ENCODE measurements around the gene BAG2. TPM values are rescaled to one million over a fixed set of nuclear protein-coding genes. Genes with fewer than 3 reads are reported as not detected.

The BAG2 gene
- total and polyA plus RNA-seq, 9 donors, result 9.4 to 18.2 (median 13.4) TPM

DNA sequence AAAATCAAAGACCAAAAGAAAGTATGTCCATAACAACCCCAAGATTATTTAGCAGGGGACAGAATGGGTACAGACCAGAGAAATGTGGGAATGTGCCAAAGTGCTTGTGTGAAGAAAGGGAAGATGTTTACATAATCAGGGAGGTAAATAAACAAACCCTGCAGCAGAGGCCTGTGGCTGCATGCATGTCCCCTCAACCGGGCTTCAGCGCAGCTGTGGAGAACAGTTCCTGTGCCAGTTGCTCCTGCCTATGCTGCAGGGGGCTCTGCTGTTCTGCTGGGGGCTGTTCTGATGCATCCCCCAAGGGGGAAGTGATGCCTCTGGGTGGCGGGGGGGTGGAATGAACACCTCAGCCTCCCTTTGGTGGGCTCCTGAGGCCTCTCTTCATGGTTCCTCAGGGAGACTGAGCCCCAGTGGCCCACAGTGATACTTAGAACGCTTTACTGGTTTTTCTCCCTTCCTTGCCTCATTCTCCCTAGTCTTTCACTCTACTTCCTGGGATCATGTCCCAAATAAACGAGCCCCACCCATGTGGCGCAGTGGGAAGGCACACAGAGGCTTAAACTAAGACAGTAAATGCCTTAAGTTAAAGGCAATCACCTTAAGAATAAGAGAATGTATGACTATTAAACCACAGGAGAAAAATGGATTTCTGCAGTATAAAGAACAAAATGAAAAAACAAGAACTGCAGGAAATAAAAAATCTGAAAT, 27.0 kb downstream of the BAG2 start:
- 77 to 78% (median 77%) methylated on average over 6 of the region's 6 CpGs for WGBS, 3 donors
- no peaks in the 10 kb centered on the region for H3K9me3 ChIP-seq
- H3K4me1 ChIP-seq (ENCODE audit: insufficient read depth), result peaks cover 1% of the 10 kb centered on the region
- H3K27me3 ChIP-seq, result no peaks in the 10 kb centered on the region
- H3K27ac ChIP-seq, result no peak overlapping the region
- no peak for DNase-seq
- H3K4me3 ChIP-seq, result no peak overlapping the region
- TF ChIP-seq EP300 (IDR thresholded peaks at IDR 0.05) (no peak), POLR2A (IDR thresholded peaks at IDR 0.05) (no peak)
- TF ChIP-seq, protein P1, sequence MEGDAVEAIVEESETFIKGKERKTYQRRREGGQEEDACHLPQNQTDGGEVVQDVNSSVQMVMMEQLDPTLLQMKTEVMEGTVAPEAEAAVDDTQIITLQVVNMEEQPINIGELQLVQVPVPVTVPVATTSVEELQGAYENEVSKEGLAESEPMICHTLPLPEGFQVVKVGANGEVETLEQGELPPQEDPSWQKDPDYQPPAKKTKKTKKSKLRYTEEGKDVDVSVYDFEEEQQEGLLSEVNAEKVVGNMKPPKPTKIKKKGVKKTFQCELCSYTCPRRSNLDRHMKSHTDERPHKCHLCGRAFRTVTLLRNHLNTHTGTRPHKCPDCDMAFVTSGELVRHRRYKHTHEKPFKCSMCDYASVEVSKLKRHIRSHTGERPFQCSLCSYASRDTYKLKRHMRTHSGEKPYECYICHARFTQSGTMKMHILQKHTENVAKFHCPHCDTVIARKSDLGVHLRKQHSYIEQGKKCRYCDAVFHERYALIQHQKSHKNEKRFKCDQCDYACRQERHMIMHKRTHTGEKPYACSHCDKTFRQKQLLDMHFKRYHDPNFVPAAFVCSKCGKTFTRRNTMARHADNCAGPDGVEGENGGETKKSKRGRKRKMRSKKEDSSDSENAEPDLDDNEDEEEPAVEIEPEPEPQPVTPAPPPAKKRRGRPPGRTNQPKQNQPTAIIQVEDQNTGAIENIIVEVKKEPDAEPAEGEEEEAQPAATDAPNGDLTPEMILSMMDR (IDR thresholded peaks at IDR 0.05), result no peak
- H3K36me3 ChIP-seq, result no peaks in the 10 kb centered on the region
- intact Hi-C loops (cut with DNase I), result loop anchor here in 2 of 4 donors (10.0 kb wide), 1 partner anchor 116 kb away; the partner anchor contains the start of gene PRIM2 (in 2 of the 2)

DNA sequence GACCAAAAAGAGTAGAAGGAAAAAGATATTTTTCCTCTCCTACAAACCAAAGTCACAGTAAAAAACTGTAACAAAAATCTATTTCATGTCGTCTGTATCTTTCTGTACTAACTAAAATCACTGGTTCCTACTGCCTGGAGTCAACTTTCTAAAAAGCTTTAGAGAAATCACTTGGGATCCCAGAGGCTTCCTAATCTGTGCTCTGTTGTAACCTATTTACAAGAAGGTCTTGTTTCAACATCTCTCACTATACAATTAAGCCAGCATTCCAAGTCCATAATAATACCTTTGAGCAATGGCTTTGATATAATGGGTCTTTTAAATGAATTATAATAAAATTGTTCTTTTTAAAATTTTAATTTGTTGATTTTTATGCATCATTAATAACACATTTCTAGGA, 29.6 kb downstream of the BAG2 start:
- Histone ChIP-seq H3K27me3 (no peaks in the 10 kb centered on the region), H3K4me1 (ENCODE audit: insufficient read depth) (no peaks in the 10 kb centered on the region), H3K4me3 (no peak overlapping the region), H3K36me3 (no peaks in the 10 kb centered on the region), H3K27ac (no peak overlapping the region), H3K9me3 (no peaks in the 10 kb centered on the region)
- intact Hi-C loops (cut with DNase I), result no loop called here
- DNase-seq, result no peak
- WGBS, 3 donors, result 74 to 83% (median 74%) methylated on average over 1 of the region's 1 CpG
- TF ChIP-seq EP300 (IDR thresholded peaks at IDR 0.05) (no peak), POLR2A (IDR thresholded peaks at IDR 0.05) (no peak)
- TF ChIP-seq, protein P1 (IDR thresholded peaks at IDR 0.05), result no peak

DNA sequence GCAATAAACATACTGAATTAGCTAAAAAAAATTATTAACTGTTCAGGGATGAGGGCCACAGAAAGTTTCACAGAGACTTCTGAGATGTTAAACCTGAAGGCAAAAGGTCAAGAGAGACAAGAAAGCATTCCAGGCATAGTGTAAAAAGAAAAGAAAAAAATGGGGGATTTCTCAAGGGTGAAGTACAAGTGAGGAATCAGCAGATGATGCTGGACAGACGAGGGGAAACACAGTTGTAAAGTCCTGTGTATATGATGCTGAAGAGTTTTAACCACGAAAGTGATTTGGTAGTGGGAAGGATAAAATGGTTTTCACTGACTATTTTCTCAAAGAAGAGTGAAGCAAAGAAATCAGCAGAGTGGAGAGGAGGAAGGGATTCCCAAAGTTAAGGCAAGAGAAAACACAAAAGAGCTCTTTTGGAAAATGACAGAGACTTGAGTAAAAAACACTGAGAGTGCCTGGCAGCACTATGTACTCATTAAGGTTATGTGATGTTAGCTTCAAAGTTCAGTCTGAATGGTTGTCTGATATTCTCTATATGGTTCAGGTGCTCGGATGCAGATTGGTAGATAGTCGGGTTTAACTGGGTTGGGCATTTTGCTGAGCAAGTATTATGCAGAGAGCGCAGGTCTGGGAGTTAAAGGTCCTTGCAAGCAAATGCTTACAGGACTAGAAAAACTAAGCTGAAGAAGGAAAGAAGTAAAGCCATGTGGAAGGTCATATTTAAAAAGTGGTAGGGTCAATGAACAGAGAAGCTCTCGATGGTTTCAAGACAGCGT, 33.6 kb downstream of the BAG2 start:
- Histone ChIP-seq H3K9me3 (no peaks in the 10 kb centered on the region), H3K36me3 (no peaks in the 10 kb centered on the region), H3K27me3 (no peaks in the 10 kb centered on the region), H3K4me1 (ENCODE audit: insufficient read depth) (no peaks in the 10 kb centered on the region), H3K4me3 (no peak overlapping the region), H3K27ac (no peak overlapping the region)
- 81 to 87% (median 85%) methylated on average over 7 of the region's 7 CpGs for WGBS, 3 donors
- TF ChIP-seq POLR2A (IDR thresholded peaks at IDR 0.05) (no peak), EP300 (IDR thresholded peaks at IDR 0.05) (no peak)
- TF ChIP-seq, protein P1 (IDR thresholded peaks at IDR 0.05), result no peak
- intact Hi-C loops (cut with DNase I), result no loop called here
- no peak for DNase-seq

DNA sequence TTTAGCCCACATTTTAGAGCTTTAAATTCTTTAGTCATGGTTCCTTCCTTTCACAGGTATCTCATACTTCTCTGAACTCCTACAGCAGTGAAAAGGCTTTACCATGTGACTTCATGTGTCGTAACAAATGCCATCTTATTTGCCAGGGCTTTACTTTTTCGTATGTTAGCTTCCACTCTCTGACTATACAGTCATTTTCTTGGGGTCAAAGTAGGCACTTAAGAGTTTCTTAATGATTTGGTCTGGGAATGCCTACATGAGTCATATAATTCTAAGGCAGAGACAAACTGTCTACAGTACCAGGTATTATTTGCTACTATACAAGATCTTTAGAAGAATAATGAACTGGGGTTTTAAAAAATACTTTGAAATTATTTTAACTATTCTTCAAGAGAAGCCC, 35.0 kb downstream of the BAG2 start:
- Histone ChIP-seq H3K9me3 (no peaks in the 10 kb centered on the region), H3K4me1 (ENCODE audit: insufficient read depth) (no peaks in the 10 kb centered on the region), H3K36me3 (no peaks in the 10 kb centered on the region), H3K27ac (no peak overlapping the region), H3K27me3 (no peaks in the 10 kb centered on the region), H3K4me3 (no peak overlapping the region)
- intact Hi-C loops (cut with DNase I), result no loop called here
- 85 to 98% (median 89%) methylated on average over 2 of the region's 2 CpGs for WGBS, 3 donors
- DNase-seq, result no peak
- TF ChIP-seq POLR2A (IDR thresholded peaks at IDR 0.05) (no peak), EP300 (IDR thresholded peaks at IDR 0.05) (no peak)
- TF ChIP-seq, protein P1 (IDR thresholded peaks at IDR 0.05), result no peak
